GM18873 (cell line): ENCODE measurements around the gene ASTN2.

Experiments
- ATAC-seq: cut with Tn5 transposase; IDR thresholded peaks from one replicate; pipeline ENCODE4 v1.9.1; 2021; ENCODE audit warnings: mild to moderate bottlenecking, moderate library complexity, moderate number of reproducible peaks; ENCODE audit not compliant: unreplicated experiment, low FRiP score

ASTN2 gene

GRCh38 chr9:117414906-117415331 lies at the start of gene ASTN2:
Gene ASTN2 (minus strand): TSS chr9:117415057. CDS start chr9:117414938, 119 bp downstream.
- no peak for ATAC-seq

GRCh38 chr9:117462861-117463260 lies 48.0 kb upstream of the ASTN2 start:
- ATAC-seq, result no peak

GRCh38 chr9:117461386-117461785 lies 46.5 kb upstream of the ASTN2 start:
- no peak for ATAC-seq

- no peak for ATAC-seq
These were observed 45.9 kb upstream of the ASTN2 start for GRCh38 chr9:117460743-117461142.

GRCh38 chr9:117459913-117460312 lies 45.1 kb upstream of the ASTN2 start:
- ATAC-seq, result no peak

- no peak for ATAC-seq
These were observed 43.2 kb upstream of the ASTN2 start for GRCh38 chr9:117458066-117458465.

- no peak for ATAC-seq
These were observed 39.9 kb upstream of the ASTN2 start for GRCh38 chr9:117454711-117455110.

- no peak for ATAC-seq
These were observed 38.9 kb upstream of the ASTN2 start for GRCh38 chr9:117453737-117454136.

GRCh38 chr9:117451311-117451710 lies 36.5 kb upstream of the ASTN2 start:
- no peak for ATAC-seq

GRCh38 chr9:117448066-117448465 lies 33.2 kb upstream of the ASTN2 start:
- no peak for ATAC-seq

GRCh38 chr9:117445631-117446030 lies 30.8 kb upstream of the ASTN2 start:
- no peak for ATAC-seq

GRCh38 chr9:117444501-117444900 lies 29.6 kb upstream of the ASTN2 start:
- no peak for ATAC-seq

GRCh38 chr9:117437283-117437682 lies 22.4 kb upstream of the ASTN2 start:
- ATAC-seq, result no peak

GRCh38 chr9:117435630-117436261 lies 20.9 kb upstream of the ASTN2 start:
- ATAC-seq, result no peak

- ATAC-seq, result no peak
These were observed 19.7 kb upstream of the ASTN2 start for GRCh38 chr9:117434566-117434965.

- ATAC-seq, result no peak
These were observed 16.0 kb upstream of the ASTN2 start for GRCh38 chr9:117430813-117431212.

- ATAC-seq, result no peak
These were observed 12.6 kb upstream of the ASTN2 start for GRCh38 chr9:117427357-117427913.

- ATAC-seq, result no peak
These were observed 10.7 kb upstream of the ASTN2 start for GRCh38 chr9:117425566-117425965.

GRCh38 chr9:117424291-117424690 lies 9.4 kb upstream of the ASTN2 start:
- ATAC-seq, result no peak

- ATAC-seq, result no peak
These were observed 3.3 kb upstream of the ASTN2 start for GRCh38 chr9:117418111-117418510.

GRCh38 chr9:117416856-117417255 lies 2.0 kb upstream of the ASTN2 start:
- no peak for ATAC-seq

- ATAC-seq, result no peak
These were observed 579 bp upstream of the ASTN2 start for GRCh38 chr9:117415358-117415914.
